HEK293 (cell line): Measurements from ENCODE around the gene HOXA4.

Experiments
- CTCF ChIP-seq: fragments of 450-650 bp; formaldehyde crosslinking; IDR thresholded peaks from 2 replicates; pipeline ENCODE4 v1.5.1; 2016; ENCODE audit warnings: missing biosample characterization, missing genetic modification characterization
- ZBTB20 ChIP-seq: fragments of 450-650 bp; formaldehyde crosslinking; IDR thresholded peaks from 2 replicates; pipeline ENCODE4 v1.5.1; 2016; ENCODE audit warnings: missing biosample characterization, missing genetic modification characterization
- ZNF2 ChIP-seq: fragments of 450-650 bp; formaldehyde crosslinking; IDR thresholded peaks from 2 replicates; pipeline ENCODE4 v1.5.1; 2016; ENCODE audit warnings: missing biosample characterization, missing genetic modification characterization
- ZNF510 ChIP-seq: fragments of 450-650 bp; formaldehyde crosslinking; IDR thresholded peaks from 2 replicates; pipeline ENCODE4 v1.5.1; 2018; ENCODE audit warnings: mild to moderate bottlenecking, missing genetic modification characterization, missing biosample characterization; ENCODE audit not compliant: insufficient replicate concordance

- no peak for TF ChIP-seq ZNF510 (tag by site-specific recombination)
- TF ChIP-seq CTCF (tag by site-specific recombination), result no peak
- no peak; the same call in 1 of the 2 replicates for TF ChIP-seq ZBTB20 (tag by site-specific recombination)
- TF ChIP-seq ZNF2 (tag by site-specific recombination), result no peak
Observed at GRCh38 chr7:27145165-27145913, 14.8 kb upstream of the HOXA4 start.
